ENCODE data around the gene VPS13A.

VPS13A gene

GRCh38 chr9:77463151-77463550, 285.8 kb downstream of the VPS13A start:
- DNase-seq, result no peak

GRCh38 chr9:77464661-77465060, 287.3 kb downstream of the VPS13A start:
- DNase-seq, result no peak

- no peak for DNase-seq
Measured at GRCh38 chr9:77469515-77470231, 292.3 kb downstream of the VPS13A start.
